Transverse colon (tissue), 4 donors: ENCODE data around the gene DTX4.

ENCODE experiments used
- POLR2AphosphoS5 ChIP-seq, 3 donors: sonication (generic); formaldehyde crosslinking; IDR thresholded peaks; one replicate each; pipeline ENCODE4 v1.6.1; 2016; ENCODE audit warnings: antibody characterized with exemption in 3 of 3
- TF ChIP-seq, protein P1 (sequence below), 5 experiments: fragments of 200-600 bp in 3 of 5; fragments of 450-650 bp in 2 of 5; sonication (generic) in 3 of 5; IDR thresholded peaks; 1 replicate in 2 of 5; 2 replicates in 3 of 5; pipeline ENCODE4 v1.5.1; 2016 to 2017; ENCODE audit warnings: antibody characterized with exemption in 5 of 5, inconsistent platforms in 3 of 5, mild to moderate bottlenecking in 2 of 5, moderate library complexity in 1 of 5

DNA sequence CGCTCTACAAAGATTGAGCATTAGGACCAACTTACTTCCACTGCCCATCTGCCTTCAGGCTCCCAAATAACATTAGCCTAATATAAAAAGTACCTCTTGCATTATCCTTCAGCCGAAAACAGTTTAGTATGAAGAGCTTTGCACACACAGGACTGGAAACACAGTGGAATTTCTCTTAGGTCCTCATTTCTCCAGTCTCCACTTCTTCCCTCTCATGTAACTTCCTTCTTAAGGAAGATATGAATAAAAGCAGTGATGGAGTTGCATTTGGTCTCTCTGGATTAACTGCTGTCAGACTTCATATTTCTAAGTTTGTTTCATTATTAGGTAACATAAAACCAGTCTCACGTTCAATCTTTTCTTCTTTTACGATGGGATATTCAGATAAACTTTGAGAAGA, 46.4 kb downstream of the DTX4 start:
- TF ChIP-seq POLR2AphosphoS5 (IDR thresholded peaks at IDR 0.05): no peak
- TF ChIP-seq, protein P1, sequence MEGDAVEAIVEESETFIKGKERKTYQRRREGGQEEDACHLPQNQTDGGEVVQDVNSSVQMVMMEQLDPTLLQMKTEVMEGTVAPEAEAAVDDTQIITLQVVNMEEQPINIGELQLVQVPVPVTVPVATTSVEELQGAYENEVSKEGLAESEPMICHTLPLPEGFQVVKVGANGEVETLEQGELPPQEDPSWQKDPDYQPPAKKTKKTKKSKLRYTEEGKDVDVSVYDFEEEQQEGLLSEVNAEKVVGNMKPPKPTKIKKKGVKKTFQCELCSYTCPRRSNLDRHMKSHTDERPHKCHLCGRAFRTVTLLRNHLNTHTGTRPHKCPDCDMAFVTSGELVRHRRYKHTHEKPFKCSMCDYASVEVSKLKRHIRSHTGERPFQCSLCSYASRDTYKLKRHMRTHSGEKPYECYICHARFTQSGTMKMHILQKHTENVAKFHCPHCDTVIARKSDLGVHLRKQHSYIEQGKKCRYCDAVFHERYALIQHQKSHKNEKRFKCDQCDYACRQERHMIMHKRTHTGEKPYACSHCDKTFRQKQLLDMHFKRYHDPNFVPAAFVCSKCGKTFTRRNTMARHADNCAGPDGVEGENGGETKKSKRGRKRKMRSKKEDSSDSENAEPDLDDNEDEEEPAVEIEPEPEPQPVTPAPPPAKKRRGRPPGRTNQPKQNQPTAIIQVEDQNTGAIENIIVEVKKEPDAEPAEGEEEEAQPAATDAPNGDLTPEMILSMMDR (IDR thresholded peaks at IDR 0.05): no peak
